HG03280 (cell line): Measurements from ENCODE around the gene MARCKSL1.
"Not testable (repeated sequence)": the region's sequence is repeated elsewhere in the genome, so short reads cannot be mapped to it uniquely, and the experiment has no call there.

Experiments
- ATAC-seq: cut with Tn5 transposase; IDR thresholded peaks from one replicate; pipeline ENCODE4 v1.9.1; 2021; ENCODE audit warnings: mild to moderate bottlenecking, moderate library complexity; ENCODE audit not compliant: unreplicated experiment

Gene MARCKSL1

GRCh38 chr1:32335790-32336590 lies at the start of gene MARCKSL1:
MARCKSL1 (minus strand) TSS chr1:32336233; CDS start chr1:32336033, 200 bp downstream.
- peak; percentile 49 for ATAC-seq

- no peak for ATAC-seq
Measured at GRCh38 chr1:32380057-32380456, 44.0 kb upstream of the MARCKSL1 start.

- no peak for ATAC-seq
Measured at GRCh38 chr1:32377541-32378220, 41.6 kb upstream of the MARCKSL1 start.

GRCh38 chr1:32376199-32376598 lies 40.2 kb upstream of the MARCKSL1 start:
- ATAC-seq: no peak

- ATAC-seq: no peak
Measured at GRCh38 chr1:32373996-32374592, 38.1 kb upstream of the MARCKSL1 start.

- no peak for ATAC-seq
Measured at GRCh38 chr1:32372149-32372756, 36.2 kb upstream of the MARCKSL1 start.

GRCh38 chr1:32367912-32368635 lies 32.0 kb upstream of the MARCKSL1 start:
- ATAC-seq: no peak

GRCh38 chr1:32365445-32365844 lies 29.4 kb upstream of the MARCKSL1 start:
- no peak for ATAC-seq

GRCh38 chr1:32364836-32365235 lies 28.8 kb upstream of the MARCKSL1 start:
- ATAC-seq: no peak

GRCh38 chr1:32363713-32364112 lies 27.7 kb upstream of the MARCKSL1 start:
- ATAC-seq: no peak

GRCh38 chr1:32362474-32363313 lies 26.7 kb upstream of the MARCKSL1 start, which contains the start of the genes FAM229A and TSSK3:
FAM229A (minus strand) TSS chr1:32362485; CDS start chr1:32362091, 394 bp downstream.
TSSK3 (plus strand) TSS chr1:32362539; CDS start chr1:32362702, 163 bp downstream.
- no peak for ATAC-seq

- no peak for ATAC-seq
Measured at GRCh38 chr1:32361674-32362473, 25.8 kb upstream of the MARCKSL1 start.

- no peak for ATAC-seq
Measured at GRCh38 chr1:32361308-32361673, 25.3 kb upstream of the MARCKSL1 start.

- no peak for ATAC-seq
Measured at GRCh38 chr1:32358435-32358834, 22.4 kb upstream of the MARCKSL1 start.

- no peak for ATAC-seq
Measured at GRCh38 chr1:32357614-32358013, 21.6 kb upstream of the MARCKSL1 start.

GRCh38 chr1:32356478-32356877 lies 20.4 kb upstream of the MARCKSL1 start:
- ATAC-seq: no peak

- ATAC-seq: not testable (repeated sequence)
Measured at GRCh38 chr1:32355778-32356177, 19.7 kb upstream of the MARCKSL1 start.

- ATAC-seq: no peak
Measured at GRCh38 chr1:32353886-32354570, 18.0 kb upstream of the MARCKSL1 start.
